Measurements from ENCODE around the gene SINHCAF.
"Not testable (repeated sequence)": the region's sequence is repeated elsewhere in the genome, so short reads cannot be mapped to it uniquely, and the experiment has no call there.

SINHCAF gene

GRCh38 chr12:31250179-31250578, 75.8 kb downstream of the SINHCAF start:
- FAIRE-seq (no peak), DNase-seq (ENCODE audit: insufficient read length, low spot score) (no peak)
- TF ChIP-seq CTCF (IDR thresholded peaks at IDR 0.05; ENCODE audit: insufficient read depth, missing control alignments): no peak

- DNase-seq (ENCODE audit: insufficient read length, low spot score): no peak
- no peak for TF ChIP-seq CTCF (IDR thresholded peaks at IDR 0.05; ENCODE audit: insufficient read depth, missing control alignments)
- FAIRE-seq: no peak
Observed at GRCh38 chr12:31249356-31249755, 76.6 kb downstream of the SINHCAF start.

GRCh38 chr12:31248815-31249214, 77.1 kb downstream of the SINHCAF start:
- DNase-seq (ENCODE audit: insufficient read length, low spot score): no peak
- no peak for FAIRE-seq
- no peak for TF ChIP-seq CTCF (IDR thresholded peaks at IDR 0.05; ENCODE audit: insufficient read depth, missing control alignments)

DNA sequence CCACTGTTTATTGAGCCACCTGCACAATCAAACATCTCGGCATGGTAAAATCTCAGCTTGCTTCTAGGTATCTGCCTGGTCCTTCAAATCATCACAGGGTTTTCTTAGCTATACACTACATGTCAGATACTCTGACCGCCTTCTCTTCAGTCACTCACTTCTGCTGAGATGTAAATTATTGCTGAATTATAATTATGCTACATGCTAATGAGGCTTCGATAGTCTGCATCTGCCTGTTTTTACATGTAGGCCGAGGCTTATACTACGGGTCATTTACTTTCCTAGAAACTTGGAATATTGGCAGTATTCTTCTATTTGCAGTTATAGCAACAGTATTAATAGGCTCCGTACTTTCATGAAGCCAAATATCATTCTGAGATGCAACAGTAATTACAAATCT, 77.6 kb downstream of the SINHCAF start:
- FAIRE-seq (no peak), DNase-seq (ENCODE audit: insufficient read length, low spot score) (no peak)
- TF ChIP-seq CTCF (IDR thresholded peaks at IDR 0.05; ENCODE audit: insufficient read depth, missing control alignments): no peak

DNA sequence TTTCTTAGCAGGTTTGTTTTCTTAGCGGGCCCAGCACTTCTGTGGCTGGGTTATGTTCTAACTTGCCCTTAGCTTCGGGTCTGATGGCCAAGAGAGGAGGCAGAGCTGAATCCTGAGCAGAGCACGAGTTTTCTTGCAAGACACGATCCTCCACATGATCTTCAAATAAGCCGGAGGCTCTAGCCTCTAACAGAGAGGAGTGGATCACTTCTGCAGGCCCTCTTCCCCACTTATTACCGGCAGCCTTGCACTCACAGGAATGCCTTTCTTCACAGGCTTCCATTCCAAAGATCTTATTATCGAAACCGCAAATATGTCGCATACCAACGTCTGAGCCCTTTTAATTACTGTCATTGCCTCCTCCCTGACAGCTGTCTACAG, 79.5 kb downstream of the SINHCAF start:
- no peak for DNase-seq (ENCODE audit: insufficient read length, low spot score)
- no peak for FAIRE-seq
- TF ChIP-seq CTCF (IDR thresholded peaks at IDR 0.05; ENCODE audit: insufficient read depth, missing control alignments): no peak

DNA sequence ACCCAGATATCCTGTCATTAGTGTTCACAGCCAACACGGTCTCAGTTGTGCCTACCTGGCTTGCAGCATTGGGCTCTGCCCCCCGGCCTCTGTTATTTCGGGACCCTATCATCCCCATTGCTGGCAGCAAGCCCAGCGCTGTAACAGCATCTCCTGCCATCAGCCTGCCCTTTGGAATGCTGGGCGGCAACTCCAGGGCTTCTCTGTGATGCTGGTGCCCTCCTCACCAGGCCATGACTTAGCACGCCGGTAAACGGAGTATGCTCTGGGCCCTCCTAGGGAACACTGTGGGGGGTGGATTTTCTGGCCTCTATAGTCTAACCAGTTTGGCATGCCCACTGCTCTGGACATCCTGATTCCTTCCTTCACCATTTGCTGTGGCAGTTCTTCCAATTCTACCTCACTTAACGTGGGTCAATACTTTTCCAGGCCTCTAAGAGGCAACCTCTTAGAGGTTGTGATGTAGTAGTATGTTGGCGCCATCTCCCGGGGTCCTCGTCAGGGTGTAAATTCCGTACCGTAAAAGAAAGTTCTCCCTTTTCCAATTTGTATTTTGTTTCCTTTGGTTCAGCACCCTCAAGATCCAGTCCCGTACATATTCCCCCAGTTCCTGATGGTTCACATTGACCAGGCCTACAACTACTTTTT, 80.0 kb downstream of the SINHCAF start:
- FAIRE-seq (no peak), DNase-seq (ENCODE audit: insufficient read length, low spot score) (no peak)
- no peak for TF ChIP-seq CTCF (IDR thresholded peaks at IDR 0.05; ENCODE audit: insufficient read depth, missing control alignments)

GRCh38 chr12:31242418-31242817, 83.5 kb downstream of the SINHCAF start:
- FAIRE-seq; DNase-seq (ENCODE audit: insufficient read length, low spot score): not testable (repeated sequence)
